GM18502 (cell line): ENCODE results near the gene RUNX1.

Source experiments
- ATAC-seq: cut with Tn5 transposase; IDR thresholded peaks from one replicate; pipeline ENCODE4 v1.9.1; 2021; ENCODE audit warnings: mild to moderate bottlenecking; ENCODE audit not compliant: unreplicated experiment, poor library complexity

The RUNX1 gene

DNA sequence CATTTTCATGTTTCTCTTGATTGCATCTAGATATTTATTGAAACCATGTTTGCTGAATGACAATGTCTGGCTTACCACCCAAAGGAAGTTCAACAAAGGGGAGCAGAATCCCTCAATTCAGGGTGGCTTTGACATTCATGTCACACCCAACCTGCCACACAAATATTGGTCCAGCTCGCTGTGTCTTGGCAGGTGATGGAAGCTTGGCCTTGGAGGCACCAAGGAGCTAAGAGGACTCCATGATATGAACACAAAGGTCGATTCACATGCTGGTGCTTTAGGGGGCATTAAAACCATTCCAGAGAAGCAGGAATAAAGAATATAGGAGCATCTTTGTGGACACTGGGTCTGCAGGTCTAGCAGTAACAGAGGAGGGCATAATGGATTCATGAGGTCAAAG is 114.8 kb downstream of the RUNX1 start:
- no peak for ATAC-seq

DNA sequence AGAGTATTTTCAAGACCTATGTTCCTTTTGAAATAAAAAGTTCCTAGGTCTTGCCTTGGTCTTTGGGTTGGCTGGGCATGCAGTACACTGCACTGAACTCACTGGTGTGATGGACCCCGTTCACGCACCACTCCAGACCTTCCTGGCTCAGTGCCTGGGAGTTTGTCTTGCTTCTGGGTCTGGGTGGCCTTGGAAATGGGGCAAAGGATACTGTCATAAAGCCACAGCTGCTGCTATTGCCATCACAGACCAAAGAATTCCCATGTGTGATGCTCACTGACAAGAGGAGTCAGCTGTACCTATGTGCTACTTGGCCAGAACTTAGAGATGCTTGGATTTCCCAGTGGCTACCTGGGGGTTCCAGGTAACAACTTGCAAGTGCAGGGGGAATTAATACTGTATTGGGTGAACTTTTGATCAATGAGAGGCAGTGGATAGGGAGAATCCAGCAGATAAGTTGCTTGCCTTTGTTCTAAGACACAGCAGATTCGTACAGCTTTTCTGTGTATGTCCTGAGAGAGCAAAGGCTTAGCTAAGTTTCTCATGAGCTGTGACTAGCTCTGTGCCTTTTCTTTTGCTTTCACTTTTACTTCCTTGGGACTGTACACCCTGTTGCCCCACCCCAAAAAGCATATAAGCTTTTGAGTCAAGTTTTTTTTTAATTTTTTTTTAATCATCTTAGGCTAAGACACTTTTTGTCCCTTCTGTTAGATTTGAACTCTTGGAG is 115.3 kb downstream of the RUNX1 start:
- ATAC-seq = peak; percentile 57

DNA sequence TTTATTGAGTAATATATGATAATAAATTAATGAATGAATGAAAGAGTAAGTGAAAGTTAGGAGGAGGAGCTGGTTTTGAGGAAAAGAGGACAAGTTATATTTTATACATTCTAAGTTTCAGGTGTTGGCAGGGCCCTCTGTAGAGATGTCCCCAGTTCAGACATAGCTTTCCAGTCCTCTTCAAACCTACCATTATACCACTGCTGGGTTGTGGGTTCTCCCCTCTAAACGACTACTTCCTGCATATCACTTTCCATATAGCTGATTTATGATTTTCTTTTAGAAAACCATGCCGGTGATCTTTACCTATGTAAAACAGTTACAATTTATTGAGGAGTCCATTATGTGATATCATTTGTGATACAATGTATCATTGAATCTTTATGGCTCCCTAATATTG is 116.9 kb downstream of the RUNX1 start:
- ATAC-seq = no peak

DNA sequence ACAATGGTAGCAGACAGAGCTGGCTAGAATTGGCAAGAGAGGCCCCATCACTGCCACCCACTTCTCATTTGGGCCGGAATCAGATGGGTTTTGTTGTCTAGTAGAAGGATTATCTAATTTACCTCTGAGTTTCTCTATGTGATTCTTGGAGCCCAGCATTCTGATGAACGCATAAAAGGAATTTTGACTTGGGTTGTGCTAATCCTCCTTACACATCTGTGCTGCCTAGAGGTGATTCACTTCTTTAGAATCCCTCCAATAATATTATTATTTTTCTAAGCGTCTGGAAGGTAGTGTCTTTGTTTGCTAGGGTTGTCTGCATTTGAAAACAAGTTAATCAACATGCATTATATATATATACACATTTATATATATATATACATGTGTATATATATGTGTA is 118.1 kb downstream of the RUNX1 start:
- no peak for ATAC-seq

DNA sequence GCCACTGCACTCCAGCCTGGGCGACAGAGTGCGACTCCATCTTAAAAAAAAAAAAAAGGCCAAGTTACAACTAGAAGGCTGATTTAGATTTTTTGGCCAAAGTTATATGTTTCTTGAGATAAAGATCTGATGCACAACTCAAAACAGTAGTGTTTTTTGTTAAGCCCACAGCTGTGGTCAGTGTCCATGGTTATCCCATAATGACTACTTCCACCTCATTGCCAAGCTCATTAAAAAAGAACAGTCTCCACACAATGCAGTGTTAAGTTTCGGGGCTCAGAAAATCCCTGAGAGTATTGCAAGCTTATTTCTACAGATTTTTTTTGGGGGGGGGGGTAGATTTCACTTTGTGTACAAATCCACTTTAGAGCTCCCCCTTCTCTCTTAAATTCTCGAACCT is 120.5 kb downstream of the RUNX1 start:
- ATAC-seq = no peak

DNA sequence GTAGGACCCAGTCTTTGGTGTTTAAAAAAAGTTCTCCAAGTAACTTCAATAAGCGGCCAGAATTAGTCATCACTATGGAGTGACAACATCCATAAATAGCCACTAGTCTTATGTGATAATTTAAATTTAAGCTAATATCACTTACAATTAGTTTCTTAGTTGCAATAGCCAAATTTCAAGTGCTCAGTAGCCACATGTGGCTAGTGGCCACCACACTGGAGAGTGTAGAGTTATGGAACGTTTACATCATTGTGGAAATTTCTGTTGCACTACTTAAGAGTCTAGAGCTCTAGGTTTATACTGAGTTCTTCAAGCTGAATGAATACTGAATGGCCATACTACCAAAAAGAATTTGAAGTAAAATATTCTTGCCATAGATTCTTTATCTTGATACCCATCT is 121.1 kb downstream of the RUNX1 start:
- ATAC-seq = no peak

DNA sequence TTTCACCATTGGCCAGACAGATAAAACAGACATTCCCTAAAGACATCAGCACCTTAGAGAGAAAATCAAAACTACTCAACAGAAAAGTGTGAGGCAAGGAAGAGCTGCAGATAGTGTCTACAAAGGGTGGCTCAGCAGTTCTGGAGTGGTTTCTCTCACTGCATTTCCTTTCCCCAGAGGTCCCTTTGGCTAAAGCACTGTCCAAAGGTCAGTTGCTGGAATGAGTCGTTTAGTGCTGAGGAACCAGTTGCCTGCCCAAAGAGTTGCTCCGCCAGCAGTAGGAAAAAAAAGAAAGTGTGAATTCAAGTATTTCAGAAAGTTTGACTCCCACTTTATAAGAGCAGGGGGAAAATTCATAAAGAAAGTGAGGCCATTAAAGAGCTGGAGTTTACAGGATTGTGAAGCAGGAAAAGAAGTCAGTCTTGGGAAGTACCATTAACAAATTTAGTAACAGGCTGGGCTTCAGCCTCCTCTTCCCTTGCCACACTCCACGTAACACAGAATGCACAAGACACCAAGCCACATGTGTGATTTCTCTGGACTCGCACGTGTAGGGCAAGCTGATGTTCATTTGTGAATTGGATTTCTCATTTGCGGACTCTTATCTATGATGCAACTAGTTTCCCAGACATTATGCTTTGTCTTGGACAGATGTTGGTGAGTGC is 122.2 kb downstream of the RUNX1 start:
- no peak for ATAC-seq

DNA sequence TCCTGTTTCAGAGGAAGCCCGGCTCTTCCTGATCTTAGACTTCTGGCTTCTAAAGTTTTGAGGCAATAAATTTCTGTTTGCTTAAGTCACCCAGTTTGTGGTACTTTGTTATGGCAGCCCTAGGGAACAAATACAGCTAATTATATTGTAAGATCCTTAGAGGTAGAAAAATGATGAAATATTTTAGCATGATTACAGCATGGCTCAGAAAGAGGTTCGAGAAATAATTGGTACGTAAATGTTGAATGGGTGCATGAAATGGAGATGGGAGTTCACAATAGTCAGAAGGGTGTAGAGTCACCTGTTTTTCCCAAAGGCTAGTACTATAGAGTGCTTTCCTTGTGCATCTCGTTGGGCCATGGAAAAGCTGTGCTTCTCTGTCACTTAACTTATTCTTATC is 123.5 kb downstream of the RUNX1 start:
- ATAC-seq = no peak

DNA sequence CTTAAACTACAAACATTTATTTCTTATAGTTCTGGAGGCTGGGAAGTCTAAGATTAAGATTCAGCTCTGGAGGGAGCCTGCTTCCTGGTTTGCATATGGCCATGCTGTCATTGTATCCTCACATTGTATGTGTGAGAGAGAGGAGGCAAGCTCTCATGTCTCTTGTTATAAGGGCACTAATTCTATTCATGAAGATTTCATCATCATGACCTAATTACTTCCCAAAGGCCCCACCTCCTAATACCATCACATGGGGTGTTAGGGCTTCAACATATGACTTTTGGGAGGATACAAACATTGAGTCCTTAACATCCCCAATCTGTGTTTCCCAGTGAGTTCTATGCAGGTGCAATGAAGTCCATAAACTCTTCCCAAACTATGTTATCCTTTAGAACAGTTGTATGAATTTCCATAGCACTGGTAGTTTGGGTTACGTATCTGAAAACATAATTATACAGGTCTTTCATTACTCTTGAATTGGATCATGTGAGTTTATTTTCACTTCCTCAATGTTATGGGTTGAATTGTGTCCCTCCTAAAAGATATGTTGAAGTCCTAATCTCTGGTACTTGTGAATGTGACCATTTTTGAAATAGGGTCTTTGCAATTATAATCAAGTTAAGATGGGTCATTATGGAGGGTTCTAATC is 124.2 kb downstream of the RUNX1 start:
- no peak for ATAC-seq

DNA sequence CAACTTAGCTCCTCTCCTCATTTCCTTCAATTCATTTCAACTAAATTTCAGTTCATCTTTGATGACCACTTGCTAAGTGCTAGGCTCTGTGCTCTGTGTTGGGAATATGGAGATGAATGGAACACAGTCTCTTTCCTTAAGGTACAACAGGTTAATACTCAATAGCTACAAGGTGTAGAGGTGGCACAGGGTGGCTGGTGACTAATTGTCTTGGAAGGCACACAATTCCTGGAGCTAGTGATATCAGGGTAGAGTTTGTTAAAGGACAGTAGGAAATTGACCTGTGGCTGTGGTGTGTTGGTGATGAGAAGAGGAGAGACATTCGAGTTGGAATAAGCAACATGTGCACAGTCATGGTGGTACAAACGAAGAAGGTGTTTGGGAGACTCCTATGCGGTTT is 124.9 kb downstream of the RUNX1 start:
- no peak for ATAC-seq

DNA sequence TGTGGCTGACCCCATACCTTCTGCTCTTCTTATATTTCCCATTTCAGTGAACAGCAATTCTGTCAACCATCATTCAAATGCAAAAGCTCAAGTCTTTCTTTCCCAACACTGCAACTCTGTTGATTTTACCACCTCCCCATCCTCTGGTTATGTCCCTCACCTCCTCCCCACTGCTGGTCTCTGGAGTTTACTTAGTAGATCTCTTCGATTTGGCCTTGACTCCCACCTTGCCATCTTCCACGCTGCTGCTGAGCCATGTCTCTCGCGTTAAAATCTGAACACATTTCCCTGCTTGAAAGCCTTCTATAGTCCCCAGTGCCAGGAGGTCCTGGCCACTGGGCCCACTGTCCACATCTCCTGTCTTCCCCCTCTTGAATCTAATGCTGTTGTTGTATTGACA is 125.5 kb downstream of the RUNX1 start:
- no peak for ATAC-seq

DNA sequence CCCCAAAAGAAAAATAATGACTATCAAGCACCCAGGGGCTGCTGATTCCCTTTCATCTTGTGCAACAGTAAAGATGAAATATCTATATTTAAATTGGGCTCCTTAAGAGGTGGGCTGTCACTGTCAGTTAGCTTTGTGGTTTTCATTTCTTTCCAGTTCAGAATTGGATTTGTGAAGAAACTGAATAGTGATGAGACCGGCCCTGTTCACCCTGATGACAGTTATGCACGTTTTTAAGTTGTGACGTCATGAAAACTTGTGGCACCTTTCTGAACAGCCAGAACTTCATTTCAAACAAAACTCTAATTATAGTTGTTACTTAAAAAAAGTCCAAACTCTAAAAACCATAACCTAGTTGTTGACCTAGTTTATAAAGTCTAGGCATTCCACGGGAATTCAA is 125.9 kb downstream of the RUNX1 start:
- ATAC-seq = no peak

DNA sequence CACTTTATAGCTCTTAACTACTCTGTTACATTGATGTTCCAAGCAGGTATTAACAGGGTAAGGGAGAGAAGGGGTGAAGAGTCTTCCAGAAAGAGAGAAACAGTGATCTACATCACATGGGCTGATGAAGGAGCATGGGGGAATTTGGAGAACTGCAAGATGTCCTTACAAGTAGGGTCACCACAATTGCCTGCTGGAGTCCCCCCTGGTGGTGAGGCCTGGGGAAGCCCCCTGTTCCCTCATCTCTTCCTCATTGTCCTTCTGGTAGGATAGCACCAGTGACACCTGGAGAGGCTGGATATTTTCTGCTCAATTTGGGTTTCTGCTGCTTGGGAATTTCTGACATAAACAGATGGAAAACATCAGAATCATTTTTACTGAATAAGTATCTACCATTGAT is 126.6 kb downstream of the RUNX1 start:
- ATAC-seq = no peak

DNA sequence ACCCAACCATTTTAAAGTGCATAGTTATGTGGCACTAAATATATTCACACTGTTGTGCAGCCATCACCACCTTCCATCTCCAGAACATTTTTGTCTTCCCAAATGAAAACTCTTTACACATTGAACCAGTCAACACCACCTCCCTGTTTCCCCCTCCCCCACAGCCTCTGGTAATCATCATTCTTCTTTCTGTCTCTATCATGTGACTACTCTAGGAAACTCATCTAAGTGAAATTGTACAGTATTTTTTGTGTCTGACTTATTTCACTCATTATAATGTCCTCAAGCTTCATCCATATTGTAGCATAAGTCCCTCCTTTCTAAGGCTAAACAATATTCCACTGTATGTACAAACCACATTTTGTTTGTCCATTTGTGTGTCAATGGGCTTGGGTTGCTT is 128.0 kb downstream of the RUNX1 start:
- ATAC-seq = no peak

DNA sequence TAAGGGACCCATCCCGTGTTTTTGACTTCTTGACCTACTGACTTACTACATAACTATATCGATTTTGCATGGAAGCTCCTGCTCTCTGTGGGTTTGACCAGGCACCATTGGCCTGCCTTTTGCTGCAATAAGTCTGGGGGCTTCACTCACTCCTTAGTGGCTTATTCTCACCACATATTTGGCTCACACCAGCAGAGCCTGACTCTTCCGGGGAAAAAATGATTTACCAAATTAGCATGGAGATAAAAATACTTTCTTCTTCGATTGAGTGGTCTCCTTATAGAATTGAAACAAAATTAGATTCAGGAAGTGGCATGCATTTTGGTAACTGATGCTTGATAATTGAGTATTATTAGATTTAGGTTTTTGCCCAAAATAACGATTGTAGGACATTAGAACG is 129.7 kb downstream of the RUNX1 start:
- no peak for ATAC-seq

DNA sequence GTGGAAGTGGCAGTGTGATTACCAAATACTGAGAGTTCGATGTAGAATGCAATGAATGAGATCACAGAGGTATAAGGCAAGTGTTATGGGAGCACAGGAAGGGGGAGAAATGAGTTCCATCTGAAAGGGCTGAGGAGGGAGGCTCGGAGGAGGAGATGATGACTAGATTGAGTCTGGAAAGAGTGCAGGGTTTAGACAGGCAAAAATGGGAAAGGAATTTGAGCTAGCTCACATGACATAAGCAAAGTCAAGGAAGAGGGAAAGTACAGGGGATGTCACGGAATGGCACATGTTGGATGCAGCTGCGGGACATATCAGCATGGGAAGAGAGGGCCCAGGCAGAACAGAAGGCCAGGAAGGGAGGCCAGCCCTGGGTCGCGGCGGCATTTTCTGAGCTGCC is 132.7 kb downstream of the RUNX1 start:
- ATAC-seq = no peak

DNA sequence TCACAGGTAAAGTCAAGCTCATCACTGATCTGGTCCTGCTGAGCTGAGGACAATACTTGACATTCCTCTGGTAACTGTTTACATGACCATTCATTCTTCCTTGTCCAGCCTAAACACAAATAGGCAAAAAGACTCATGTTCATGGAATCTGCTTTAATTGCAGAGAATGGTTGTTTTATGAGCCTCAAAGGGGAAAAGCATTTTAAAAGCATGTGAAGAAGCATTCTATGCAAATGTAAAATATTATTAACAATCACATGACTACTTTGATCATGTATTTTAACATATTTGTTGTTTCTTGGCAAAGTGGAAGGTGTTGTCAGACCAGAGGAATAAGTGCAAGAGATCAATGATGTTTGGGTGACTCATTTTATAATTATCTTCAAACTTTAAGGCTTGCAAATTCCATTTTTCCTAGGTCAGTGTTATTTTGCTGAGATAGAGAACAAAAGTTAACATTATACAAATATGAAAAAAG is 133.7 kb downstream of the RUNX1 start:
- ATAC-seq = no peak

DNA sequence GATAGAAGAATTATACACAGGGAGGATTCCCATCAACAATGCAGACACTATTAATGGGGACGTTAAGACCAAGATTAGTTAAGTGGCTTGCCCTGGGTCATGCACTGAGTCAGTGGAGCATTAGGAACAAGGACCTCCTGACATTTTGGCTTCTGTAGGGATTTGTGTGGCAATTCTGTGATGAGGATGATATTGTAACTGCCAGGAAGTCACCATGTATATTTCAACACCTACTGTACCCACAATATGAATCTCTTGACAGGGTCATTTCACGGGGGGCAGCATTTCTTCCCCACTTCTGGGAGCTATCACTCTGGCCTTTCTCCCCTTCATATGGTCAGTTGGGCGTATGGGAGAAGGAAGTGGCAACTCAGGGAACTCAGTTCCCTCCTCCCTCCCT is 134.9 kb downstream of the RUNX1 start:
- ATAC-seq = no peak

DNA sequence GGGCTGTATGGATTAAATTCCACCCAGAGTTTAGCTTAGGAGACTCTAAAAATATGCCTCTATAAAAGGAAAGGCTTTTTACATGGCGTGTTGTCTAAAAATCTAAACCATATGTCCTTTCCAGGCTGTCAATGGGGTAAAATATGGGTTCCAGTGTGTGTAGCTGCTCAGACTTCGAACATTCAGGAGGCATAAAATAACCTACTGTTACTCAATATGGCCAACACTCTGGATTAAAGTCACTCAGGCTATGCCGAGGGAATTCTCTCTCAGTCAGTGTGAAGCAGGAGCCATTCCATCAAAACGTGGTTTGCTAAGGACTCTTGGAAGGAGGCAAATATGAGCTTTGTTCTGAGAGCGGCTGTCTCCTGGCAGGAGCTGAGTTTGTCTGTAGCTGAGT is 135.3 kb downstream of the RUNX1 start:
- ATAC-seq = no peak

DNA sequence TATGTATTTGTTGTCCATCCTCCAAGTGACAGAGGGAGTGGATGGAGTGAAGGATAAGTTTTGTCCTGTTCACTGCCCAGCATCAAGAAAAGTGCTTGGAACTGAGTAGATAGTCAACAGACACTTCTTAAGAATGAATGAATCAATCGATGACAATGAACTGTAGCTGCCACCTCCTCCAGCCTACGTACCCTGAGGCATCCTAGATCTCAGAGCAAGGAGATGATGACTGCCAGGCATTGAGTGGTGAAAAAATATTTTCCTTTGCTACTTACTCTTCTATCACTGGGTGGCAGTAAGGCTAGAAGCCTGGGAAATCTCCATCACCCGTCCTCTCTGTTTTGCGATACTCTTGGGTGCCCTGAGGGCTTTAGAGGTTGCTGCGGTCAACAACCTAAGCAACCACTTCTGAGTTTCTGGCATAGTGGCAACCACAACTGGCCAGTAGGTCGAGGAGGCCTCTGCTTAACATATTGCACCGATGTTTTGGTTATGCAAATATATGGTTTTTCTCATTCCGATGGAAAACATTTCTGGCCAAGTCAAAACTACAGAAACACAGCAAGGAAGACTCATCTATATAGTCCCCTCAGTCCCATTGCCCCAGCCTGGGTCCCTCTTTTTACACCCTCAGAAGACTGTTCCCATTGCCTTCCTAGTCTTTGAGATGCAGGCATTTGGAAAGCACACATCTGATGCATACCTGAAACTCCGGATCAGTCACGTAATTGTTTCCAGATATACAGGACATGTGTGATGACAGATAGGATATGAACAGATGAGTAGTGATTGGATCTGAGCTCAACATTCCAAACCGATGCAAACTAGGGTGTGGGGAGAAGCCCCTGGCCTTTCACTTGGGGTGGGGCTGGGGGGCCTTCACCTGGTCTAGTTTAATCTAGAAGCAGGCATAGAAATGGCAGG is 136.8 kb downstream of the RUNX1 start:
- ATAC-seq = no peak

DNA sequence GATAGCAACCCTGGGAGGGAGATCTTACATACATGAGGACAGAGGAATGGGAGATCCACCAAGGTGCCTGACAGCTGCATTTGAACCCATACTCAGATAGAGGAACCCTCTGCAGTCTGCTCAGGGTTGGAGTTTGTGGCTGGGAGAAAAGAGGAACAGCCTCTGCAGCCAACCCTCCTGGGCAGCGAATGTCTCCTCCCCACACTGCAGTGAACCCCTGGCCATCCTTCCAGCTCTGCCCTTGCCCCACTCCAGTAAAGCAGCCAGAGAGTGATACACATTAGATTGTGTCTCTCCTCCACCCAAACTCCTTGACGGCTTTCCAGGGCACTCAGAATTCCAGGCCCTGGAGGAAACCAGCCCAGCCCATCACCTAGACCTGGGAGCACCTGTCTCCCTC is 137.7 kb downstream of the RUNX1 start:
- ATAC-seq = no peak
